OCI-LY1 (cell line): ENCODE results near the gene IFI44L.

Experiments
- CTCF ChIP-seq: fragments of 200-600 bp; sonication (generic), shearing (Covaris generic); IDR thresholded peaks from 2 replicates; pipeline ENCODE4 v1.5.1; 2017; ENCODE audit warnings: mild to moderate bottlenecking, antibody characterized with exemption, low read length, moderate library complexity, mixed read lengths
- EZH2 ChIP-seq: fragments of 200-600 bp; sonication (generic), shearing (Covaris generic); IDR thresholded peaks from 2 replicates; pipeline ENCODE4 v1.8.0; 2017; ENCODE audit warnings: borderline replicate concordance, mixed run types, mild to moderate bottlenecking, antibody characterized with exemption, low read length, moderate library complexity, mixed read lengths

- TF ChIP-seq CTCF, result no peak
- no peak for TF ChIP-seq EZH2
Measured at GRCh38 chr1:78641558-78641957, 21.3 kb downstream of the IFI44L start.
